NB4 (cell line): ENCODE data around the gene CDK14.

Experiments used
- POLR2A ChIP-seq: IDR thresholded peaks from 2 replicates; pipeline ENCODE4 v1.6.1; 2011; ENCODE audit warnings: mild to moderate bottlenecking; ENCODE audit not compliant: insufficient read length; ENCODE audit errors: extremely low read depth
- TF ChIP-seq, protein P1 (sequence below): IDR thresholded peaks from one replicate; pipeline ENCODE4 v1.5.1; 2012; ENCODE audit warnings: low read depth, low read length

DNA sequence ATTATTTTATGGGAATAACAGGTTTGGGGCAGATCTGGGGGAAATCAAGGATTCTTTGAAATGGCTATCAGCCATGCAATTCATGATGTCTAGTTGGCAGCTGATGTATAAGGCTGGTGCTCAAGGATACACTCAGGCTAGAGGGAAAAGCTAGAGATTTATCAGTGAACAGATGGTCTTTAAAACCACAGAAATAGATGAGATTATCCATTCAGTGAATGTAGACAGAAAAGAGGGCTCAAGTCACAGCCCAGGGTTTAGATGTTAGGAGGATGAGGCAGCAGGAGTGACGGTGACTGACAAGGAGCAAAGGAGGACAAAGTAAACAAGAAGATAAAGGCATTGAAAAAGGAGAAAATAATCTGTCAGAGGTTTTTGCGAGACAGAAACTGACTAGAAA lies 238.7 kb downstream of the CDK14 start:
- TF ChIP-seq, protein P1, sequence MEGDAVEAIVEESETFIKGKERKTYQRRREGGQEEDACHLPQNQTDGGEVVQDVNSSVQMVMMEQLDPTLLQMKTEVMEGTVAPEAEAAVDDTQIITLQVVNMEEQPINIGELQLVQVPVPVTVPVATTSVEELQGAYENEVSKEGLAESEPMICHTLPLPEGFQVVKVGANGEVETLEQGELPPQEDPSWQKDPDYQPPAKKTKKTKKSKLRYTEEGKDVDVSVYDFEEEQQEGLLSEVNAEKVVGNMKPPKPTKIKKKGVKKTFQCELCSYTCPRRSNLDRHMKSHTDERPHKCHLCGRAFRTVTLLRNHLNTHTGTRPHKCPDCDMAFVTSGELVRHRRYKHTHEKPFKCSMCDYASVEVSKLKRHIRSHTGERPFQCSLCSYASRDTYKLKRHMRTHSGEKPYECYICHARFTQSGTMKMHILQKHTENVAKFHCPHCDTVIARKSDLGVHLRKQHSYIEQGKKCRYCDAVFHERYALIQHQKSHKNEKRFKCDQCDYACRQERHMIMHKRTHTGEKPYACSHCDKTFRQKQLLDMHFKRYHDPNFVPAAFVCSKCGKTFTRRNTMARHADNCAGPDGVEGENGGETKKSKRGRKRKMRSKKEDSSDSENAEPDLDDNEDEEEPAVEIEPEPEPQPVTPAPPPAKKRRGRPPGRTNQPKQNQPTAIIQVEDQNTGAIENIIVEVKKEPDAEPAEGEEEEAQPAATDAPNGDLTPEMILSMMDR = no peak
- no peak for TF ChIP-seq POLR2A
